Lower lobe of right lung (tissue), 2 donors: ENCODE data around the gene TTC22. TPM values are rescaled to one million over a fixed set of nuclear protein-coding genes. Genes with fewer than 3 reads are reported as not detected.

Experiments used
- ATAC-seq, 2 donors: fragments of 200-7000 bp; cut with Tn5 transposase; one replicate each; pipeline ENCODE4 v1.9.1; 2020 to 2022; ENCODE audit warnings: mild to moderate bottlenecking in 2 of 2, moderate library complexity in 2 of 2
- DNase-seq: peaks from one replicate; pipeline ENCODE4 v3.0.0-alpha.2; 2020
- H3K27ac ChIP-seq: fragments of 200-600 bp; one replicate; pipeline ENCODE4 v1.8.0; 2022
- H3K27me3 ChIP-seq: fragments of 200-600 bp; one replicate; pipeline ENCODE4 v1.8.0; 2022; ENCODE audit warnings: low read depth
- H3K36me3 ChIP-seq: fragments of 200-600 bp; one replicate; pipeline ENCODE4 v1.8.0; 2022; ENCODE audit warnings: mild to moderate bottlenecking
- H3K4me1 ChIP-seq: fragments of 200-600 bp; one replicate; pipeline ENCODE4 v1.8.0; 2022
- H3K4me3 ChIP-seq: fragments of 200-600 bp; one replicate; pipeline ENCODE4 v1.8.0; 2022; ENCODE audit warnings: mild to moderate bottlenecking
- H3K9me3 ChIP-seq: fragments of 200-600 bp; one replicate; pipeline ENCODE4 v1.8.0; 2022
- CTCF ChIP-seq: fragments of 200-600 bp; IDR thresholded peaks from one replicate; pipeline ENCODE4 v1.8.0; 2022; ENCODE audit warnings: antibody characterized with exemption, mild to moderate bottlenecking
- intact Hi-C: fragments of 100-400 bp; cut with DNase I; formaldehyde crosslinking; loops from one replicate; pipeline ENCODE4 v1.11.0; 2022
- total RNA-seq: library from RNA; stranded (reverse); fragmentation: NEBNext Ultra II Directional; extraction: Animal tissue kit (Norgen Biotek cat#: 25700); gene quantifications from one replicate; pipeline ENCODE4 v1.2.1, GENCODE V29; 2021
- donor health status: DM: no; HTN: yes; CAD: no; lungs with severe emphysema.

TTC22 gene
- total RNA-seq, 1 donor from 2014 or later, result 8.4 TPM

DNA sequence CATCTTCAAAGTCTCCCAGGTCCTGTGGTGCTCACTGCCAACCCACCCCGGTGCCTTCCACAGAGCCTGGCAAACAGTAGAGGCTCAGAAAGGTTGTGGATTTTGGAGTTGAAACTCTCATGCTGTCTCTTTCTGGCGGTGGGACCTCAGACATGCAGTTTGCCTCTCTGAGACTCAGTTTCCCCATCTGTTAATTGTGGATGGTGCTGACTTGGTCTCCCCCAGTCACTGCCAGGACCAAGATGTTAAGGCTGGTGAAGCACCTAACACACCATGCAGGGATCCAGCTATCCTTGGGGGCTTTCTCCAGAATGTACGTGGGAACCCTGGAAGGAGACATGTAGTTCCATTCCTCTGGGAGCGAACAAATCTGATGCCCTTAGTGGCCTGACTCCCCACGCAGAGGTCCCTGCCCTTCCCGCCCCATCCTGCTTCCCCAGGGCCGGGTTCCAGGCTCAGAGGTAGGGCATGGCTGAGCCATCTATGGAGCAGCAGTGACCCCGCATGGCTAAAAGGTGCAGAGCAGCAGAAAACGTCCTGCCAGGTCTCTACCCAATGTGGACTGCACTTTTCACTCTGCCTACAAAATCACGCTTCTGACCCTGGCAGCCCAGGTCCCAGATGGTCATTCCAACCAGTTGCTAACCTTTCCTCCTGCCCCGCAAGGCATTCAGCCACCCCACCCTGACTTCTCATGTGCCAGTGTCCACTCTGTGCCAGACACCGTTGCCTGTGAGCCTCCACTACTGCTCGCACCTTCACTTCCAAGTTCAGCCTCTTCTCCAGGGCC, 9.2 kb upstream of the TTC22 start:
- ATAC-seq, result peak; percentile 81 to 92
- DNase-seq, result peak; percentile 65
- no peaks in the 10 kb centered on the region for H3K36me3 ChIP-seq
- H3K27ac ChIP-seq, result no peak overlapping the region
- no peaks in the 10 kb centered on the region for H3K9me3 ChIP-seq
- peaks cover 4% of the 10 kb centered on the region for H3K27me3 ChIP-seq
- no peaks in the 10 kb centered on the region for H3K4me1 ChIP-seq
- intact Hi-C loops, result no loop called here
- no peak overlapping the region for H3K4me3 ChIP-seq
- peak; percentile 79 for TF ChIP-seq CTCF

DNA sequence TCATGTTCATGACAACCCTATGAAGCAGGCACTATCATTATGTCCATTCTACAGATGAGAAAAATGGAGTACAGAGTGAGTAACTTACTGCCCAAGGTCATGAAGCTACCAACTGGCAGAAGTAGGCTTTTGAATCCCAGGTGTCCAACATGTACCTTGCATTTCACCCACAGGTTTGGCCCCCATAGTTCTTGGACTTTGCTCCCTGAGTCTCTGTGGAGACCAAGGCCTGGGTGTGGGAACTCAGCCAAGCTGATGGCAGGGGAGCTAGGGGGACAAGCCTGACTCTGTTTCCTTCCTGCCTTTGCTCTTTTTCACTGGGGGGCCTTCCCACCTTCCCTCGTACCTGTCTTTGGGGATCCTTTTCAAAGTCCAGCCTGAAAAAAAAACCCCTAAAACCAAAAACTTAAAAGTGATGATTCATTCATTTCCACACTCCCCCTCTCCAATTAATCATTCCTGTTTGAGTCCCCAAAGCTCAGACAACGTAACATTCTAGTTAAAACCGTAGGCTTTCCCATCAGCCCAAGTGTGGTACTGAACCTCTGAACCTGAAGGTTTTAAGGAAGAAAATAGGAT, 8.5 kb upstream of the TTC22 start:
- no peak for TF ChIP-seq CTCF
- ATAC-seq, result no peak

GRCh38 chr1:54808443-54809207, 7.5 kb upstream of the TTC22 start:
- no peaks in the 10 kb centered on the region for H3K27me3 ChIP-seq
- intact Hi-C loops, result no loop called here
- no peaks in the 10 kb centered on the region for H3K4me1 ChIP-seq
- H3K36me3 ChIP-seq, result no peaks in the 10 kb centered on the region
- DNase-seq (no peak), ATAC-seq (no peak)
- H3K4me3 ChIP-seq, result no peak overlapping the region
- no peaks in the 10 kb centered on the region for H3K9me3 ChIP-seq
- no peak for TF ChIP-seq CTCF
- H3K27ac ChIP-seq, result no peak overlapping the region

More for the DNA sequence above, 8.5 kb upstream of the TTC22 start:
- Histone ChIP-seq H3K4me3 (no peak overlapping the region), H3K36me3 (no peaks in the 10 kb centered on the region), H3K27me3 (peaks cover 4% of the 10 kb centered on the region), H3K9me3 (no peaks in the 10 kb centered on the region), H3K27ac (no peak overlapping the region), H3K4me1 (no peaks in the 10 kb centered on the region)
- intact Hi-C loops, result no loop called here
- no peak for DNase-seq

DNA sequence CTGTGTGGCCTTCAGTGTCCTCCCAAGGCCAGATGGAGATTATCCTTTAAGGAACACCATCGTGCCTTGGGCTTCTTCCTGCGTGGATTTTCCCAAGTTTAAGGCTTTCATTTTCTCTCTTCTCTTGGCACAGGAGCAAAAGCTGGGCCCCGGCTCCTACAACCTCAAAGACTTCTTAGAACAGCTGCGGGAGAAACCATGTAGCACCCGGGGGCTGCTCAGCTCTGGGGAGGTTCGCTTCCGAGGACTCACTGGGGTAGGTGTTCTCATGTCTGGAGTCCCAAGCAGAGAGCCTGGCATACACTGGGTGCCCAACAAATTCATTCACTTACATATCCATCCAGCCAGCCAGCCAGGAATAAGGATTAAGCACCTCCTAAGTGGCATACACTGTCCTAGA, 6.6 kb upstream of the TTC22 start:
- no peak for ATAC-seq

More for the DNA sequence above, 6.6 kb upstream of the TTC22 start:
- no peaks in the 10 kb centered on the region for H3K4me1 ChIP-seq
- no peaks in the 10 kb centered on the region for H3K36me3 ChIP-seq
- H3K27ac ChIP-seq, result no peak overlapping the region
- TF ChIP-seq CTCF, result no peak
- intact Hi-C loops, result no loop called here
- H3K9me3 ChIP-seq, result no peaks in the 10 kb centered on the region
- H3K27me3 ChIP-seq, result no peaks in the 10 kb centered on the region
- no peak overlapping the region for H3K4me3 ChIP-seq
- DNase-seq, result no peak
